Fibroblast of mammary gland (primary cell): Measurements from ENCODE around the gene CFI.

Source experiments
- DNase-seq: peaks from one replicate; pipeline ENCODE4 v3.0.0-alpha.2; 2010; ENCODE audit warnings: low read depth
- H3K4me3 ChIP-seq: 2 replicates; pipeline ENCODE4 v1.5.1; 2011; ENCODE audit warnings: low read depth, mild to moderate bottlenecking, low read length, moderate library complexity; ENCODE audit not compliant: control insufficient read depth
- TF ChIP-seq, protein P1 (sequence below): conservative IDR thresholded peaks from 2 replicates; pipeline ENCODE4 v1.5.1; 2011; ENCODE audit warnings: low read depth, low read length, inconsistent platforms; ENCODE audit not compliant: control insufficient read depth, insufficient read depth

Gene CFI

DNA sequence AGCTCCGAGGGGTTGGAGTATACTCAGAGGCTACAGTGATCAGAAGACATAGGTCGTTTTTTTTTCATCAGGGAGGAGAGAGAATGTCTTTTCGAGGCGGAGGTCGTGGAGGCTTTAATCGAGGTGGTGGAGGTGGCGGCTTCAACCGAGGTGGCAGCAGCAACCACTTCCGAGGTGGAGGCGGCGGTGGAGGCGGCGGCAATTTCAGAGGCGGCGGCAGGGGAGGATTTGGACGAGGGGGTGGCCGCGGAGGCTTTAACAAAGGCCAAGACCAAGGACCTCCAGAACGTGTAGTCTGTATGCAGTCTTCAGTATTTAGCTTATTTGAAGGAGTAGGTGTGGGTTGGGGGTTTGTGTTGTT lies 14.3 kb upstream of the CFI start:
- peak overlapping the region; percentile 99 for H3K4me3 ChIP-seq
- no peak for DNase-seq
- TF ChIP-seq, protein P1, sequence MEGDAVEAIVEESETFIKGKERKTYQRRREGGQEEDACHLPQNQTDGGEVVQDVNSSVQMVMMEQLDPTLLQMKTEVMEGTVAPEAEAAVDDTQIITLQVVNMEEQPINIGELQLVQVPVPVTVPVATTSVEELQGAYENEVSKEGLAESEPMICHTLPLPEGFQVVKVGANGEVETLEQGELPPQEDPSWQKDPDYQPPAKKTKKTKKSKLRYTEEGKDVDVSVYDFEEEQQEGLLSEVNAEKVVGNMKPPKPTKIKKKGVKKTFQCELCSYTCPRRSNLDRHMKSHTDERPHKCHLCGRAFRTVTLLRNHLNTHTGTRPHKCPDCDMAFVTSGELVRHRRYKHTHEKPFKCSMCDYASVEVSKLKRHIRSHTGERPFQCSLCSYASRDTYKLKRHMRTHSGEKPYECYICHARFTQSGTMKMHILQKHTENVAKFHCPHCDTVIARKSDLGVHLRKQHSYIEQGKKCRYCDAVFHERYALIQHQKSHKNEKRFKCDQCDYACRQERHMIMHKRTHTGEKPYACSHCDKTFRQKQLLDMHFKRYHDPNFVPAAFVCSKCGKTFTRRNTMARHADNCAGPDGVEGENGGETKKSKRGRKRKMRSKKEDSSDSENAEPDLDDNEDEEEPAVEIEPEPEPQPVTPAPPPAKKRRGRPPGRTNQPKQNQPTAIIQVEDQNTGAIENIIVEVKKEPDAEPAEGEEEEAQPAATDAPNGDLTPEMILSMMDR = no peak

DNA sequence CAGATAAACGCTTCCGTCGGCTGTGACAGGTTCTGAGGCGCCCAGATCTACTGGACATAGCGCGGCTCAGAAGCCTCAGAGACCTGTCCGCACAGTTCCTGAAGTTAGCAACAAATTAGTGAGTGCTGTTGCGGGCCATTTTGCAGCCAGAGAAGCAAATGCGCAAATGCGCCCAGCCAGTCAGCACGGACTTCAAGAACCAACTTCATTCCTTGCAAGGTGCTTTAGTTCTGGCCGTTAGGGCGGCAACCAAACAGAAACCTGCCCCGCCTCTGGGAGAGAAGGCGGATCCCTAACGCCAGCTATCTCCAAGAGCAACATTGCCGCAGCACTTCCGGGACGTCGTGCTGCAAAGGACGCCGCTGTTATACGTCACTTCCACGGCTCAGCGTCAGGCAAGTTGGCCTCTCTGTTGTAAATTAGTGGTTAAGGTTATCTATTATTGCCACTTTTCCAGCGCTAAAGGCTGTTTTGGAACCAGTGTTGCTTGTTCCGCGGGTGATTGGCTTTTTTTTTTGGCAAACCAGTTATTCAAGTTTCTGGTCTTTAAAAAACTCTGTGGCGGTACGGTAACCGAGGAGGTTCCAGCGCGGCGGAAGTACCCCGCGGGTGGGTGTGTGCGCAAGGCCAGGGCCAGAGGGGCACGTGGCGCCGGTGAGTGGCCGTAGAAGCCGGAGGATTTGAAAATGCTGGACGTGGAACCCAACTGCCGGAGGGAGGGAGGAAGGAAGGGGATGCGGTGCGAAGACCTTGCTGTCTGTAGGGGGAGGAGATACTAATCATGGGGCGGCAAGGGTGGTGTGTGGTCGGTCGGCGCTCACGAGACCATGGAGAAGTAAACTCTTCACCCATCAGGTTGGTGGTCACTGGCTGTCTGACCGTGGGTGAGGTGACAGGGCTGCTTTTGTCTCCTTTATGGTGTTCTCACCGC lies 13.6 kb upstream of the CFI start, which contains the start of gene GAR1:
Gene GAR1, plus strand, starts transcription at position 612 of the 931 bp plus-strand sequence. CDS start 403 bp downstream, outside the sequence.
- peak; percentile 91 for DNase-seq
- peak within 1 kb of the TSS; percentile 99 for H3K4me3 ChIP-seq
- TF ChIP-seq, protein P1 = no peak

DNA sequence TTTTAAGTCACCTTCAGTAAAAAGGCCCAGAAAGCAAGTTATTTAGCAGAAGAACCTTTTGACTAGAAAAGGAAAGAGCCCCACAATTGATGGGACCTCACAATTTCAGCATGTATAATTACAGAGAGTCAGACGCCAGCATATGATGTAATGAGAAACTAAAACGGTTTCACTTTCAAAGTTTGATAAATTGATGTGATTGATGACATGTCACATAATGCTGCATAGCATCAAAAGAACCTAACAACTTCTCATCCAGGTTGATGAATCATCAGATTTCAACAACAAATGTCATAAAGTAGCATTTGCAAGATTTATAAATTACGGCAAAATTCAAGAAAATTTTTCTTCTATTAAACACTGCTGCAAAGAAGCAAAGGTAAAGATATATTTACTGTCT lies 9.9 kb upstream of the CFI start:
- DNase-seq = no peak
- TF ChIP-seq, protein P1 = no peak
- no peak overlapping the region for H3K4me3 ChIP-seq

DNA sequence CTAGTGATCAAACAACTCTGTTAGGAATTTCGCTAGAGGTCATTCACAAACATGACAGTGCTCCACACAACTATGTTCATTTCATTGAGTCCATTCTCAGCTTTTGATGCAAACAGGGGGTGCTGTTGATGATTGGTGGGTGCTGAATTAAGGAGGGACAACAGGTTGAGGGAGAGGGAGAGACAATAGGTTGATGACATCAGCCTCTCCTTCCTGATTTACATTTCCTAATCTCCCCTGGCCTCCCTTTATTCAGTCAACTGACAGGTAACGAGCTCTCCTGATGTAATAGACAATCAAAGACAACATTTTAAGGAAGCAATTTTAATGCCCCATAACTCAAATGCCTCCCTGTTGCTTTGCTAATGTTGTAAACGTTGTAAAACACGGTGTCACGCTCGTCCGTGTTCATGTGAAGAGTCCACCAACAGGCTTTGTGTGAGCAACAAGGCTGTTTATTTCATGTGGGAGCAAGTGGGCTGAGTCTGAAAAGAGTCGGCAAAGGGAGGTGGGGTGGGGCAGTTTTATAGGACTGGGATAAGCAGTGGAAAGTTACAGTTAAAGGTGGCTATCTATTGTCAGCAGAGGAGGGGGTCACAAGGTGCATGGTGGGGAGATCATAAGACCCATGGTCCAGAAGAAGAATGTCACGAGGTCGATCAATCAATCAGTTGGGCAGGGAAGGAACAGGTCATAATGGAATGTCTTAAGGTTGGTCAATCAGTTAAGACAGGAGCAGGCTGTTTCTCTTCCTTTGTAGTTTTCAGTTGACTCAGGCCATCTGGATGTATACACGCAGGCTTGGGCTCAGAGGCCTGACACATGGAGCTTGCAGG lies 9.0 kb upstream of the CFI start:
- TF ChIP-seq, protein P1 = no peak
- no peak for DNase-seq
- H3K4me3 ChIP-seq = no peak overlapping the region

DNA sequence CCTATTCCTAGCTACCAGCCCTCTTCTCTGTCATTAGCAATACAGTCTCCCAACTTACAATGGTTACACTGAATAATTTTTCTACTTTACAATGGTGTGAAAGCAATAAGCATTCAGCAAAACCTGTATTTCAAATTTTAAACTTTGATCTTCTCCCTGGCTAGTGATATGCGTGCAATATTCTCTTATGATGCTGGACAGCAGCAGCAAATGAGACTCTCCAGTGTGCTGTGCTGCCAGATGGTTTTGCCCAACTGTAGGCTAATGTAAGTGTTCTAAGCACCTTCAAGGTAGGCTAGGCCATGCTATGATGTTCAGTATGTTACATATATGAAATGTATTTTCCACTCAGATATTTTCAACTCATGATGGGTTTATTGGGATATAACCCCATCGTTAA lies 7.9 kb upstream of the CFI start:
- DNase-seq = no peak
- no peak overlapping the region for H3K4me3 ChIP-seq
- TF ChIP-seq, protein P1 = no peak

DNA sequence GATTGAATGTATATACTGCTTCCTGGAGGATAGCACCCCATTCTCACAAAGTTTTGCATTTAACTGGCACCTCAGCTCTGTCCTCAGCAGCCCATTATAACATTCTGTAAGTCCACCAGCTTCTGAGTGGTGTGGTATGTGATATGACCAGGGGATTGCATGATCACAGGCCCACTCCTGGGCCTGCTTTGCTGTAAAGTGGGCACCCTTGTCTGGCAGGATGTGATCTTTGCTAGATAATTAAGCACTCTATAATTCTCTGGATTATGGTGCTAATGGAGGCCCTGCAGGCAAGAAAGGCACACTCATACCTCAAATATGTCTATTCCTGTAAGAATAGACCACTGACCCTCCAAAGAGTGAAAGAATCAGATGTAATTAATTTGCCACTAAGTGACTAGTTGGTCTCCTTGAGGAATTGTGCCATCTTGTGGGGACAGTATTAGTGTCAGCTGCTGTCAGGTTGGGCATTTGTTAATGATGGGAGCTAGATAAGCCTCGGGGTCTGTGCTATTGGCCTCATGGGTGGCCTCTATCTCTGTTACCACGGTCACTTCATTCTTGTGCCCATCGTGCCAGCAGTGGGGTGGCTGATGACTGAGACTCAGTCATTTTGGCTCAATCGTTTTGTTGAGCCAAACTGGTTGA lies 2.2 kb upstream of the CFI start:
- DNase-seq = peak; percentile 55
- TF ChIP-seq, protein P1 = peak; percentile 33
- no peak overlapping the region for H3K4me3 ChIP-seq
